ENCODE data around the gene PARVB. TPM values are rescaled to one million over a fixed set of nuclear protein-coding genes. Genes with fewer than 3 reads are reported as not detected.

PARVB gene
- total RNA-seq, 4 donors from 2014 or later, result 3.3 to 20.8 (median 11.7) TPM

GRCh38 chr22:44143579-44143978 is 119.5 kb downstream of the PARVB start:
- intact Hi-C loops (cut with DNase I), result no loop called here
- no peak overlapping the region for H3K4me3 ChIP-seq
- TF ChIP-seq CTCF (IDR thresholded peaks at IDR 0.05), result no peak
- no peak for TF ChIP-seq POLR2A (IDR thresholded peaks at IDR 0.05)
- no peaks in the 10 kb centered on the region for H3K9me3 ChIP-seq
- DNase-seq, result no peak
- peaks cover 0 to 38% (median 0%) of the 10 kb centered on the region in 3 donors for H3K4me1 ChIP-seq
- peak overlapping the region in 1 of 4 donors; percentile 33 for H3K27ac ChIP-seq
- H3K27me3 ChIP-seq, result peaks cover 0 to 6% (median 0%) of the 10 kb centered on the region in 4 donors
- WGBS, 2 donors, result 65 to 67% methylated on average over 5 to 8 of the region's 9 CpGs
- H3K36me3 ChIP-seq, result peaks cover 0 to 18% (median 0%) of the 10 kb centered on the region in 3 donors

- Histone ChIP-seq H3K27ac (peak overlapping the region in 1 of 4 donors; percentile 33), H3K4me1 (peaks cover 0 to 39% (median 0%) of the 10 kb centered on the region in 3 donors), H3K27me3 (peaks cover 0 to 10% (median 0%) of the 10 kb centered on the region in 4 donors), H3K36me3 (peaks cover 0 to 12% (median 0%) of the 10 kb centered on the region in 3 donors), H3K4me3 (no peak overlapping the region), H3K9me3 (no peaks in the 10 kb centered on the region)
- WGBS, 2 donors, result 89 to 92% methylated on average over 5 to 8 of the region's 10 CpGs
- DNase-seq, result no peak
- TF ChIP-seq POLR2A (IDR thresholded peaks at IDR 0.05) (no peak), CTCF (IDR thresholded peaks at IDR 0.05) (no peak)
- intact Hi-C loops (cut with DNase I), result no loop called here
These were observed 120.0 kb downstream of the PARVB start for GRCh38 chr22:44144046-44144569.

GRCh38 chr22:44145544-44145943 is 121.4 kb downstream of the PARVB start:
- Histone ChIP-seq H3K9me3 (no peaks in the 10 kb centered on the region), H3K4me3 (no peak overlapping the region), H3K4me1 (peaks cover 0 to 39% (median 0%) of the 10 kb centered on the region in 3 donors), H3K27ac (peak overlapping the region in 1 of 4 donors; percentile 25), H3K36me3 (peaks cover 0 to 6% (median 0%) of the 10 kb centered on the region in 3 donors), H3K27me3 (peaks cover 0 to 13% (median 0%) of the 10 kb centered on the region in 4 donors)
- TF ChIP-seq POLR2A (IDR thresholded peaks at IDR 0.05), result no peak
- TF ChIP-seq CTCF (IDR thresholded peaks at IDR 0.05), result no peak
- WGBS, 2 donors, result 63 to 83% methylated on average over 3 to 6 of the region's 8 CpGs
- intact Hi-C loops (cut with DNase I), result no loop called here
- DNase-seq, result no peak

- Histone ChIP-seq H3K36me3 (no peaks in the 10 kb centered on the region), H3K4me3 (no peak overlapping the region), H3K27ac (no peak overlapping the region), H3K4me1 (peaks cover 0 to 39% (median 0%) of the 10 kb centered on the region in 3 donors), H3K9me3 (no peaks in the 10 kb centered on the region), H3K27me3 (peaks cover 0 to 13% (median 0%) of the 10 kb centered on the region in 4 donors)
- intact Hi-C loops (cut with DNase I), result no loop called here
- 85 to 86% methylated on average over 32 to 33 of the region's 33 CpGs for WGBS, 2 donors
- no peak for DNase-seq
- TF ChIP-seq CTCF (IDR thresholded peaks at IDR 0.05) (no peak), POLR2A (IDR thresholded peaks at IDR 0.05) (no peak)
These were observed 122.2 kb downstream of the PARVB start for GRCh38 chr22:44146088-44146861.

- 77 to 78% methylated on average over 12 of the region's 12 CpGs for WGBS, 2 donors
- H3K4me1 ChIP-seq, result peaks cover 0 to 39% (median 0%) of the 10 kb centered on the region in 3 donors
- intact Hi-C loops (cut with DNase I), result no loop called here
These were observed 123.0 kb downstream of the PARVB start for GRCh38 chr22:44147008-44147645.

More at GRCh38 chr22:44147008-44147645, 123.0 kb downstream of the PARVB start:
- no peak for DNase-seq
- H3K4me3 ChIP-seq, result no peak overlapping the region
- H3K9me3 ChIP-seq, result no peaks in the 10 kb centered on the region
- H3K27me3 ChIP-seq, result peaks cover 0 to 13% (median 0%) of the 10 kb centered on the region in 4 donors
- H3K27ac ChIP-seq, result no peak overlapping the region
- TF ChIP-seq POLR2A (IDR thresholded peaks at IDR 0.05) (no peak), CTCF (IDR thresholded peaks at IDR 0.05) (no peak)
- no peaks in the 10 kb centered on the region for H3K36me3 ChIP-seq

Measured in esophagus squamous epithelium (tissue), 5 donors.